HL-60 (cell line): ENCODE data around the gene TRIAP1.

Experiments
- DNase-seq, 2 experiments: peaks; one replicate each; pipeline ENCODE4 v3.0.0-alpha.2; 2010 to 2020; ENCODE audit warnings: low read depth in 1 of 2, low spot score in 1 of 2
- H3K27ac ChIP-seq: fragments of 250-450 bp; sonication (Bioruptor Pico); replicated peaks from 2 replicates; pipeline ENCODE4 v1.5.1; 2020; ENCODE audit warnings: mild to moderate bottlenecking, moderate library complexity
- H3K27me3 ChIP-seq: fragments of 250-450 bp; sonication (Bioruptor Pico); 2 replicates; pipeline ENCODE4 v1.5.1; 2021; ENCODE audit warnings: mild to moderate bottlenecking, moderate library complexity; ENCODE audit not compliant: insufficient read depth, poor library complexity, severe bottlenecking
- H3K4me3 ChIP-seq: replicated peaks from 2 replicates; pipeline ENCODE4 v1.5.1; 2011; ENCODE audit warnings: mild to moderate bottlenecking, control low read depth, low read length; ENCODE audit not compliant: insufficient read depth
- GABPA ChIP-seq: IDR thresholded peaks from 2 replicates; pipeline ENCODE4 v1.6.1; 2012; ENCODE audit warnings: low read depth
- POLR2AphosphoS5 ChIP-seq: IDR thresholded peaks from 2 replicates; pipeline ENCODE4 v1.6.1; 2012; ENCODE audit warnings: low read depth
- SPI1 ChIP-seq: IDR thresholded peaks from 2 replicates; pipeline ENCODE4 v1.6.1; 2012; ENCODE audit warnings: low read depth, mild to moderate bottlenecking, borderline replicate concordance
- TF ChIP-seq, protein P1 (sequence below): IDR thresholded peaks from 2 replicates; pipeline ENCODE4 v1.6.1; 2012; ENCODE audit warnings: low read depth; ENCODE audit not compliant: insufficient replicate concordance
- TF ChIP-seq, protein P2 (sequence below): IDR thresholded peaks from one replicate; pipeline ENCODE4 v1.5.1; 2011; ENCODE audit warnings: low read length, control low read depth, inconsistent platforms; ENCODE audit not compliant: insufficient read depth

TRIAP1 gene

DNA sequence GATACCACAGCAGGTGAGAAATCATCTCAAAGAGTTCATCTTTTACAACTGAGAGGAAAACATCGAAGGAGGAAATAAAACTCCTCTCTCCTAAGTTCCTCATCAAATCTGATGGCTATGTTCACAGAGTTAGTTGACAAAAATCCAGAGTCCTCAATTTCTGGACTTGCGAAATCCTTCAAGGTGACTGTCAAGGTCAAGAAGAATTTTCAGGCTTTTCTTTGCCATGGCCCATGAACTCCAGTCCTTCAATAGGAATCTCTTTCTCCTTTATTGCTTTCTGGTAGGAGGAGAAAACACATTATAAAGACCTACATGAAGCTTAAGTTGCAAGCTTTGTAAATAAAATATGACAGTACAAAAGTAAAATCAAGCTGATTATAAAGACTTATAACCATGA lies 1.5 kb downstream of the TRIAP1 start:
- no peak for DNase-seq
- no peak for TF ChIP-seq GABPA
- TF ChIP-seq POLR2AphosphoS5: no peak
- TF ChIP-seq, protein P1, sequence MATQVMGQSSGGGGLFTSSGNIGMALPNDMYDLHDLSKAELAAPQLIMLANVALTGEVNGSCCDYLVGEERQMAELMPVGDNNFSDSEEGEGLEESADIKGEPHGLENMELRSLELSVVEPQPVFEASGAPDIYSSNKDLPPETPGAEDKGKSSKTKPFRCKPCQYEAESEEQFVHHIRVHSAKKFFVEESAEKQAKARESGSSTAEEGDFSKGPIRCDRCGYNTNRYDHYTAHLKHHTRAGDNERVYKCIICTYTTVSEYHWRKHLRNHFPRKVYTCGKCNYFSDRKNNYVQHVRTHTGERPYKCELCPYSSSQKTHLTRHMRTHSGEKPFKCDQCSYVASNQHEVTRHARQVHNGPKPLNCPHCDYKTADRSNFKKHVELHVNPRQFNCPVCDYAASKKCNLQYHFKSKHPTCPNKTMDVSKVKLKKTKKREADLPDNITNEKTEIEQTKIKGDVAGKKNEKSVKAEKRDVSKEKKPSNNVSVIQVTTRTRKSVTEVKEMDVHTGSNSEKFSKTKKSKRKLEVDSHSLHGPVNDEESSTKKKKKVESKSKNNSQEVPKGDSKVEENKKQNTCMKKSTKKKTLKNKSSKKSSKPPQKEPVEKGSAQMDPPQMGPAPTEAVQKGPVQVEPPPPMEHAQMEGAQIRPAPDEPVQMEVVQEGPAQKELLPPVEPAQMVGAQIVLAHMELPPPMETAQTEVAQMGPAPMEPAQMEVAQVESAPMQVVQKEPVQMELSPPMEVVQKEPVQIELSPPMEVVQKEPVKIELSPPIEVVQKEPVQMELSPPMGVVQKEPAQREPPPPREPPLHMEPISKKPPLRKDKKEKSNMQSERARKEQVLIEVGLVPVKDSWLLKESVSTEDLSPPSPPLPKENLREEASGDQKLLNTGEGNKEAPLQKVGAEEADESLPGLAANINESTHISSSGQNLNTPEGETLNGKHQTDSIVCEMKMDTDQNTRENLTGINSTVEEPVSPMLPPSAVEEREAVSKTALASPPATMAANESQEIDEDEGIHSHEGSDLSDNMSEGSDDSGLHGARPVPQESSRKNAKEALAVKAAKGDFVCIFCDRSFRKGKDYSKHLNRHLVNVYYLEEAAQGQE: no peak
- TF ChIP-seq, protein P2, sequence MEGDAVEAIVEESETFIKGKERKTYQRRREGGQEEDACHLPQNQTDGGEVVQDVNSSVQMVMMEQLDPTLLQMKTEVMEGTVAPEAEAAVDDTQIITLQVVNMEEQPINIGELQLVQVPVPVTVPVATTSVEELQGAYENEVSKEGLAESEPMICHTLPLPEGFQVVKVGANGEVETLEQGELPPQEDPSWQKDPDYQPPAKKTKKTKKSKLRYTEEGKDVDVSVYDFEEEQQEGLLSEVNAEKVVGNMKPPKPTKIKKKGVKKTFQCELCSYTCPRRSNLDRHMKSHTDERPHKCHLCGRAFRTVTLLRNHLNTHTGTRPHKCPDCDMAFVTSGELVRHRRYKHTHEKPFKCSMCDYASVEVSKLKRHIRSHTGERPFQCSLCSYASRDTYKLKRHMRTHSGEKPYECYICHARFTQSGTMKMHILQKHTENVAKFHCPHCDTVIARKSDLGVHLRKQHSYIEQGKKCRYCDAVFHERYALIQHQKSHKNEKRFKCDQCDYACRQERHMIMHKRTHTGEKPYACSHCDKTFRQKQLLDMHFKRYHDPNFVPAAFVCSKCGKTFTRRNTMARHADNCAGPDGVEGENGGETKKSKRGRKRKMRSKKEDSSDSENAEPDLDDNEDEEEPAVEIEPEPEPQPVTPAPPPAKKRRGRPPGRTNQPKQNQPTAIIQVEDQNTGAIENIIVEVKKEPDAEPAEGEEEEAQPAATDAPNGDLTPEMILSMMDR: no peak
- no peak for TF ChIP-seq SPI1
- Histone ChIP-seq H3K4me3 (no peak overlapping the region), H3K27ac (peak overlapping the region; percentile 36), H3K27me3 (no peaks in the 10 kb centered on the region)

DNA sequence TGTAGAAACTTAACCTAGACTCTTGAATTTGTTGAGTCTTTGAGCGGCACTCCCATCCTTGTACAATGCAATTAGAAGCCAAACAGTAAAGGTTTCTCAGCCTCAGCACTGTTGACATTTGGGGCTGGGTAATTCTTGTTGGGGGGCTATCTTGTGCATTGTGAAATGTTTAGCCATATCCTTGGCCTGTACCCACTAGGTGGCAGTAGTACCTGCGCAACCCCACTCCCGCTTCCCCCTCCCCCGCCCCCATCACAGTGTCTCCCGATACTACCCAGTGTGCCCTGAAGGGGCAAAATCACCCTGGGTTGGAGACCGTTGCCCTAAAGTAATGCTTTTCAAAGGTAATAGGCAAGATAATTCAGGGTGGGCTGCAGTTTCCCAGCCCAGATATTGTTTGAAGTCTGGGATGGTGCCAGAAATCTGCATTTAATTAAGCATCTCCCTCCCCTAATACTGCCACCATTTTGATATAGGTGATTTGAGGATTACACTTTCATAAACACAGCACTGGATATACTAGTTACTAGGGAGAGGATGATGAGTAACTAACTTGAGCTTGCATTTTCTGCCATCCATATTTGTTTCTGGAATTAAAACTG lies 6.4 kb downstream of the TRIAP1 start:
- Histone ChIP-seq H3K4me3 (peak overlapping the region; percentile 95; the same call in 1 of the 2 replicates), H3K27me3 (no peaks in the 10 kb centered on the region), H3K27ac (peak overlapping the region; percentile 87)
- TF ChIP-seq, protein P2: peak; percentile 65
- TF ChIP-seq GABPA: no peak
- peak in 1 of 2 experiments; percentile 65 for DNase-seq

DNA sequence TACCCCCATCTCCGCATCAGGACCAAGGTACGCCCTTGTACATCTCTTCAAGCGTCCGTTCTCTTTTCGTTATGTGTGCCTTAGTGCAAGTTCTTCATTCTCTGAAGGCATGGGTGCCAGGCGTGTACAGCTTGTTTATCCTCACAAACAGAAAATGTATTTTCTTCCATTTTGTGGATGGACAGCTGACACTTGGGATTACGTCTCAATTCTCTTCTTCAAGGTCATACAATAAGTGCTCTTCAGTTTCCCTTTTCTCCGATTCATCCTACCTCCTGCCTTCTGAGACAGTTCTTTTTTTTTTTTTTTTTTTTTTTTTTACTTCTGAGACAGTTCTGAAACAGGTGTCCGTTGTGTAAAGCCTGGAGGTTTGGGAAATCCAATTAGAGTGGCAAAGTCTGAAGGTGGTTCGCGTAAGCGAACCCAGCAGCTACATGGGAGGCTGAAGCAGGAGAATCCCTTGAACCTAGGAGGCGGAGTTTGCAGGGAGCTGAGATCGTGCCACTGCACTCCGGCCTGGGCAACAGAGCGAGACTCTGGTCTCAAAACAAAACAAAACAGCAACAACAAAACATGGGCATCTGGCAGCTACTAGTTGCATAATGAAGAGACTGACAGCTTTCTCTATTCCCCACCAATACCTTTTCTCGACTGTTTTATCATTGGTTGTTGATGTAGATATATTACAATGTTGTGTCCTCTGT lies 7.5 kb downstream of the TRIAP1 start:
- Histone ChIP-seq H3K27ac (peak overlapping the region; percentile 87), H3K4me3 (peak overlapping the region; percentile 95), H3K27me3 (no peaks in the 10 kb centered on the region)
- TF ChIP-seq POLR2AphosphoS5 (no peak; the same call in 1 of the 2 replicates), GABPA (no peak), SPI1 (no peak)
- TF ChIP-seq, protein P2: no peak
- TF ChIP-seq, protein P1: no peak
- no peak for DNase-seq
